Measurements from ENCODE around the gene COBLL1. TPM values are rescaled to one million over a fixed set of nuclear protein-coding genes. Genes with fewer than 3 reads are reported as not detected.

Gene COBLL1
- total RNA-seq, 2 donors from 2014 or later, result 16.5 to 17.3 TPM

DNA sequence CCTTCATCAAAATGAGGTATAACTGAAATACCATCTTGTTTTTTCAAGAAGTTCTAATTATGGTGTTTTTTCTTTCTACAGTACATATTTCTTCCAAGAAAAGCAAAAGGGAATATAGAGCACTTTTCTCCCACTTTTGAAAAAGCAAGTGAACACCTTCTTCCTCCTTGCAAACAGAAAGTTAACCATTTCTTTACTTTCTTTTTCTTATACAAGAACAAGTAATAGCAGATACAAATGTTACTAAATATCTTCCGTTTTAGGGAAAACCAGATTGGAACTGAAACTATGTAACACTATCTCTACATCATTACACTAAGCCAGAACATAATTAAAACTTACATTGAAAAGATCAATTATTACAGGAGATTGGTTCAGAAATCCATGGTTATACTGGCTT is 44.0 kb downstream of the COBLL1 start:
- H3K27me3 Mint-ChIP-seq (ENCODE audit: insufficient read depth), result no peaks in the 10 kb centered on the region
- WGBS, 2 experiments (ENCODE audit: insufficient coverage in 1 of 2, insufficient read length in 1 of 2), result 100% methylated on average over 1 of the region's 1 CpG; no CpG with 5 or more reads in 1 of the 2 experiments
- no peak overlapping the region for H3K9ac ChIP-seq (ENCODE audit: extremely low read depth, low read length, poor library complexity, severe bottlenecking)

DNA sequence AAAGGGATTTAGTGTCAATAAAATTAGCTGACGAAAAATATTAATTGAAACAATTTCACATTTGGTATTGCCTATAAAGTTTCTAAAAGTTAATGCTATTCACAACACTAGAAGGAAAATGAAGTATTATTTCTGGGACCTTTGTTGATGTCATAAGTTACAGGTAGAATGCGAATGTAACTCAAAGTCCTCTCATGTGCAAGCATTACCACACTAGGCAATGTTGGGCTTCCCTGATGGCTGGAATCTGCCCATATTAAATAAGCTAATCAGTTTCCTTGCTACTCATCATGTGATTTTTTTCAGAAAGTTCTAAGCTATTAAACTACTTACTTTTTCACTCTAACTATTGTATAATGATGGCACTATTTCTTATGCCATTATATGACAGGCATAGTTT is 44.6 kb downstream of the COBLL1 start:
- Histone ChIP-seq H3K27ac (ENCODE audit: low read depth, low read length) (no peak overlapping the region), H3K9ac (ENCODE audit: extremely low read depth, low read length, poor library complexity, severe bottlenecking) (no peak overlapping the region), H3K4me3 (ENCODE audit: low read length) (no peak overlapping the region), H3K27me3 (ENCODE audit: control insufficient read depth, insufficient read depth, low read length, poor library complexity, severe bottlenecking) (no peaks in the 10 kb centered on the region), H3K36me3 (ENCODE audit: control insufficient read depth, insufficient read depth, low read length) (no peaks in the 10 kb centered on the region), H3K9me3 (ENCODE audit: control insufficient read depth, low read length) (no peaks in the 10 kb centered on the region), H3K4me1 (ENCODE audit: control insufficient read depth, insufficient read depth, low read length) (peaks cover 5% of the 10 kb centered on the region)
- WGBS, 2 experiments (ENCODE audit: insufficient coverage in 1 of 2, insufficient read length in 1 of 2), result 96% methylated on average over 2 of the region's 2 CpGs; no CpG with 5 or more reads in 1 of the 2 experiments
- H3K27me3 Mint-ChIP-seq (ENCODE audit: insufficient read depth), result no peaks in the 10 kb centered on the region
- no peaks in the 10 kb centered on the region for H3K36me3 Mint-ChIP-seq (ENCODE audit: low read depth)
- peaks cover 26% of the 10 kb centered on the region for H3K4me1 Mint-ChIP-seq
- no peak for TF ChIP-seq CTCF (conservative IDR thresholded peaks at IDR 0.05)
- no peaks in the 10 kb centered on the region for H3K9me3 Mint-ChIP-seq
- no peak for DNase-seq
- no peak overlapping the region for H3K27ac Mint-ChIP-seq
- H3K4me3 Mint-ChIP-seq, result no peak overlapping the region

More for the DNA sequence above, 44.0 kb downstream of the COBLL1 start:
- Mint-ChIP-seq H3K36me3 (ENCODE audit: low read depth) (no peaks in the 10 kb centered on the region), H3K4me1 (peaks cover 25% of the 10 kb centered on the region), H3K27ac (no peak overlapping the region), H3K4me3 (no peak overlapping the region), H3K9me3 (no peaks in the 10 kb centered on the region)
- no peak overlapping the region for H3K4me3 ChIP-seq (ENCODE audit: low read length)
- no peak for TF ChIP-seq CTCF (conservative IDR thresholded peaks at IDR 0.05)
- no peak overlapping the region for H3K27ac ChIP-seq (ENCODE audit: low read depth, low read length)
- DNase-seq, result no peak
- H3K4me1 ChIP-seq (ENCODE audit: control insufficient read depth, insufficient read depth, low read length), result peaks cover 4% of the 10 kb centered on the region
- no peaks in the 10 kb centered on the region for H3K9me3 ChIP-seq (ENCODE audit: control insufficient read depth, low read length)
- H3K27me3 ChIP-seq (ENCODE audit: control insufficient read depth, insufficient read depth, low read length, poor library complexity, severe bottlenecking), result no peaks in the 10 kb centered on the region
- H3K36me3 ChIP-seq (ENCODE audit: control insufficient read depth, insufficient read depth, low read length), result no peaks in the 10 kb centered on the region

GRCh38 chr2:164794432-164795231 is 47.0 kb downstream of the COBLL1 start:
- Histone ChIP-seq H3K9ac (ENCODE audit: extremely low read depth, low read length, poor library complexity, severe bottlenecking) (no peak overlapping the region), H3K9me3 (ENCODE audit: control insufficient read depth, low read length) (no peaks in the 10 kb centered on the region), H3K27me3 (ENCODE audit: control insufficient read depth, insufficient read depth, low read length, poor library complexity, severe bottlenecking) (no peaks in the 10 kb centered on the region), H3K4me1 (ENCODE audit: control insufficient read depth, insufficient read depth, low read length) (peaks cover 8% of the 10 kb centered on the region), H3K36me3 (ENCODE audit: control insufficient read depth, insufficient read depth, low read length) (no peaks in the 10 kb centered on the region), H3K27ac (ENCODE audit: low read depth, low read length) (no peak overlapping the region), H3K4me3 (ENCODE audit: low read length) (no peak overlapping the region)
- H3K4me1 Mint-ChIP-seq, result peaks cover 29% of the 10 kb centered on the region
- H3K27ac Mint-ChIP-seq, result no peak overlapping the region
- H3K36me3 Mint-ChIP-seq (ENCODE audit: low read depth), result no peaks in the 10 kb centered on the region
- no peak for DNase-seq
- H3K9me3 Mint-ChIP-seq, result no peaks in the 10 kb centered on the region
- 94 to 100% methylated on average over 1 to 4 of the region's 4 CpGs for WGBS, 2 experiments (ENCODE audit: insufficient coverage in 1 of 2, insufficient read length in 1 of 2)
- no peak overlapping the region for H3K4me3 Mint-ChIP-seq
- TF ChIP-seq CTCF (conservative IDR thresholded peaks at IDR 0.05), result no peak
- no peaks in the 10 kb centered on the region for H3K27me3 Mint-ChIP-seq (ENCODE audit: insufficient read depth)

Data from endodermal cell (in vitro differentiated cells).